ENCODE measurements around the gene NIPAL1.

GRCh38 chr4:48031802-48032525 is 15.4 kb downstream of the NIPAL1 start:
- TF ChIP-seq EZH2 (IDR thresholded peaks at IDR 0.05; ENCODE audit: insufficient read depth, poor library complexity, severe bottlenecking) (no peak), EZH2phosphoT487 (IDR thresholded peaks at IDR 0.05; ENCODE audit: insufficient read depth, low read depth) (no peak)
